COLO829 (cell line): Measurements from ENCODE around the gene COPG2.

ENCODE experiments used
- DNase-seq: peaks from one replicate; pipeline ENCODE4 v3.0.0; 2012; ENCODE audit warnings: low spot score

Gene COPG2

DNA sequence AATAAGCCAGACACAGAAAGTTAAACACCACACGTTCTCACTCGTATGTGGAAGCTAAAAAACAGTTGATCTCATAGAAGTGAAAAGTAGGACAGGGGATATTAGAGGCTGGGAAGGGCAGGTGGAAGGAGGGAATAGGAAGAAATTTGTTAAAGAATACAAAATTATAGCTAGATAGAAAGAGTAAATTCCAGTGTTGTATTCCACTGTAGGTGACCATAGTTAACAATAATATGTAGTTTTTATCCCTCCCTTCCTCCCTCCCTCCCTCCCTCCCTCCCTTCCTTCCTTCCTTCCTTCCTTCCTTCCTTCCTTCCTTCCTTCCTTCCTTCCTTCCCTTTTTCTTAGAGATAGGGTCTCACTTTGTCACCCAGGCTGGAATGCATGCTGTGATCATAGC lies 196.6 kb downstream of the COPG2 start:
- no peak for DNase-seq

DNA sequence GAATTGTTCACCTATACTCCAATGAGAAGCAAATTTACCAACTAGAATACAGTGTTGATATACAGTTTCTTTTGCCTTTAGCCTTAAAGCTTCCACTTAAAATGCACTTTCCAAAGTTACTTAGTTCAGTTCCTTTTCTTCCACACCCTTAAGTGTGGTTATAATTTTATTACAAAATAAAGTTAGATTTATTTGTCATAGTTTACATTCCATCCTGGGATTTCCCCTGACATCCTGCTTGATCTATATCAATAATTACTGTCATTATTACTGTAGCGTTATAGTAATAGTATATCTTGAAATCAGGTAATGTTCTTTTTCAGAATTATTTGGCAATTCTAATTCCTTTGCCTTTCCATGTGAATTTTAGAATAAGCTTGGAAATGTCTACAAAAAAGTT lies 199.9 kb downstream of the COPG2 start:
- DNase-seq: no peak

DNA sequence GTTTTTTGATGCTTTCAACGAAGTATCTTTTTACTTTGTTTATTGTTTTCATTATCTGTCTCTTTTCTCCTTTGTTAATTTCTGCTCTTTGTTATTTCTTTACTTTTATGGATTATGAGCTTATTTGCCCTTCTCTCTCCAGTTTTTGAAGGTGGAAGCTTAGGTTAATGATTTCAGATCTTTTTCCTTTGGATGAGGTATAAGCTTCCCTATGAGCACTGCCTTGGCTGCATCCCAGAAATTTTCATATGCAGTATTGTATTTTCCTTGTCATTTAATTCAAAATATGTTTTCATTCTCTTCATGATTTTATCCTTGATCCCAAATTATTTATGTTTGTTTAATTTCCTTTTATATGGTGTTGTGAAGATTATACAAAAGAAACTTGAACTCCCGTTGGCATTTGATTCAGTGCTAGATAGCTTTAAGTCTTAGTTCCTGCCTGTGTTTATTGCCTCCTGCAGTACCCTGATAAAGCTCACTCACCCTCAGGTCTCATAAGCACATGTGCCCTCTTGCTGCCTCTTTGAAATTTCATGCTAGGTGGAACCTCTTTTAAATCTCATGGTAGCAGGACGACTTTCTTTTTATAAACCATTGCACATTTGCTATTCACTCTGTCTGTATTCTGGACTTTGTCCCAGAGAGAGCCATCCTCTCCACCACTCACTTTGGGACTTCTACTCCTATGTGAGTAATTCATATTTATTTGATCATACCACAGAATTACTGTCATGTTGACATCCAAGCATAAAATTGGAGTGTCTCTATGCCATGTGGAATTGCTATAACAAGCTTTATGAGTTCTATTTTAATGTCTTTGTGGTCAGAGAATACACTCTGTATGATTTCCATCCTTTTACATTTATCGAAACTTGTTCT lies 204.8 kb downstream of the COPG2 start:
- no peak for DNase-seq

DNA sequence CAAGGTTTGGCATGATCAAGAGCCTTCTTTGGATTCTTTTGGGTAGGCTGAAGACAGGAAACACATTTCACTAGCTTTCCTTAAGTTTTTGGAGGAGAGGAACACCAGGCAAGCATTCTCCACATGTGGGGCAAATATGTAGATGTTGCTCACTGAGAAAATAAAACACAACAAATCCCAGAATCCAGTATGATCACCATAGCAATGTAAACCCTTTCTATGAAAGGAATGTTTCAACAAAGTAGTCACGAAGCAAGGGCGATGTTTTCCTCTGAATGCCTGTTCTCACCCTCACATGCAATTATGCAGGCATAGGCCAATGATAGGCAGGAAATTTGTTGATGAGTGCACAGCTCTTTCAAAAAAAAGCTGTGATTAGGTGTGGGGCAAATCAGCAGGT lies 207.3 kb downstream of the COPG2 start:
- DNase-seq: no peak

DNA sequence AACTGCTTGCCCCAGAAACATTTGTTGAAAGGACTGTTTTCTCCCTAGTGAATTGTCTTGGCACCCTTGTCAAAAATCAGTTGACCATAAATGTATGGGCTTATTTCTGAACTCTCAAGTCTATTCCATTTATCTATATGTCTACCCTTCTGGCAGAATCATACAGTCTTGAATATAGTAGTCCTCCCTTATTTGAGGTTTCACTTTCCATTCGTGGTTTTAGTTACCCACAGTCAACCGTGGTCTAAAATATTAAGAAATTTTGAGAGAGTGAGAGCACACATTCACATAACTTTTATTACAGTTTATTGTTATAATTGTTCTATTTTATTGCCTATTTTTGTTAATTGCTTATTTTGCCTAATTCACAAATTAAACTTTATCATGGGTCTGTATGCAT lies 210.3 kb downstream of the COPG2 start:
- DNase-seq: no peak
